Ishikawa (cell line): ENCODE results near the gene MED13L.

ENCODE experiments used
- EP300 ChIP-seq: IDR thresholded peaks from 2 replicates; pipeline ENCODE4 v1.6.1; 2012; ENCODE audit warnings: borderline replicate concordance
- MAX ChIP-seq: IDR thresholded peaks from 2 replicates; pipeline ENCODE4 v1.6.1; 2012
- RAD21 ChIP-seq: IDR thresholded peaks from 2 replicates; pipeline ENCODE4 v1.6.1; 2012; ENCODE audit warnings: low read depth
- REST ChIP-seq: IDR thresholded peaks from 2 replicates; pipeline ENCODE4 v1.6.1; 2012; ENCODE audit warnings: low read depth, mild to moderate bottlenecking
- TAF1 ChIP-seq: IDR thresholded peaks from 2 replicates; pipeline ENCODE4 v1.6.1; 2012; ENCODE audit warnings: low read depth, mild to moderate bottlenecking
- TCF12 ChIP-seq: IDR thresholded peaks from 2 replicates; pipeline ENCODE4 v1.6.1; 2012; ENCODE audit warnings: low read depth
- TEAD4 ChIP-seq: IDR thresholded peaks from 2 replicates; pipeline ENCODE4 v1.6.1; 2012
- YY1 ChIP-seq: IDR thresholded peaks from 2 replicates; pipeline ENCODE4 v1.6.1; 2012; ENCODE audit warnings: low read depth
- ZBTB7A ChIP-seq: IDR thresholded peaks from 2 replicates; pipeline ENCODE4 v1.6.1; 2012; ENCODE audit warnings: low read depth

DNA sequence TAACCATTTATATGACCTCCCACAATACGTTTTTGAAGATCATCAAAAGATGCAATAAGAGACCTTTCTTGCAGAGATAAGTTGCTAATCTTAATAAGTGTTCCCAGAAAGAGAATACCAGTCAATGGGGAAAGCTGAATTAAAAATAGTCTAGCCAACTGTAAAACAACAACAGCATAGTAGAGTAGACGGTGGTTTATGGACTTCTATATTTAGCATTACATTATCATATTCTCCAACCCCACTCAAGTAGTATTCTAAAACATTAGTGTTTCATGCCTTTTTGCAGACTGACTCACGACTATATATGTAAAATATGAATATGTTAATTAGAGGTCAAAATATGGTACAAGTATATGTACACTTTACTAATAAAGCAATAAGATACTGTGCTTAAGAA lies 218.9 kb downstream of the MED13L start:
- TF ChIP-seq YY1, result no peak
- TF ChIP-seq TEAD4, result no peak
- no peak for TF ChIP-seq TAF1
- TF ChIP-seq MAX, result no peak
- no peak for TF ChIP-seq REST
- TF ChIP-seq EP300, result no peak
- no peak for TF ChIP-seq RAD21
- TF ChIP-seq ZBTB7A, result no peak
- TF ChIP-seq TCF12, result no peak
